ENCODE data around the gene CDSN.

DNA sequence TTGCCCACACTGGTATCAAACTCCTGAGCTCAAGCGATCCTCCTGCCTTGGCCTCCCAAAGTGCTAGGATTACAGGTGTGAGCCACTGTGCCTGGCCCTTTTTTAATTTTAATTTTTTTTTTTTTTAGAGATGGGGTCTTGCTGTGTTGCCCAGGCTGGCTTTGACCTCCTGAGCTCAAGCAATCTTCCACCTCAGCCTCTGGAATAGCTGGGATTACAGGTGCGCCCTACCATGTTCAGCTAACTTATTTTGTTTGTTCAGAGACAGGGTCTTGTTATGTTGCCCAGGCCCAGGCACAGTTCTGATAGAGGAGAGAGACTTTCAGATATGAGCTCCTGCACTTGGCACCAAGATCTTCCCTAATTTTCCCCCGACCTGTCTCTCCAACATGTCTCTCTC lies 10.5 kb upstream of the CDSN start:
- TF ChIP-seq, protein P1, sequence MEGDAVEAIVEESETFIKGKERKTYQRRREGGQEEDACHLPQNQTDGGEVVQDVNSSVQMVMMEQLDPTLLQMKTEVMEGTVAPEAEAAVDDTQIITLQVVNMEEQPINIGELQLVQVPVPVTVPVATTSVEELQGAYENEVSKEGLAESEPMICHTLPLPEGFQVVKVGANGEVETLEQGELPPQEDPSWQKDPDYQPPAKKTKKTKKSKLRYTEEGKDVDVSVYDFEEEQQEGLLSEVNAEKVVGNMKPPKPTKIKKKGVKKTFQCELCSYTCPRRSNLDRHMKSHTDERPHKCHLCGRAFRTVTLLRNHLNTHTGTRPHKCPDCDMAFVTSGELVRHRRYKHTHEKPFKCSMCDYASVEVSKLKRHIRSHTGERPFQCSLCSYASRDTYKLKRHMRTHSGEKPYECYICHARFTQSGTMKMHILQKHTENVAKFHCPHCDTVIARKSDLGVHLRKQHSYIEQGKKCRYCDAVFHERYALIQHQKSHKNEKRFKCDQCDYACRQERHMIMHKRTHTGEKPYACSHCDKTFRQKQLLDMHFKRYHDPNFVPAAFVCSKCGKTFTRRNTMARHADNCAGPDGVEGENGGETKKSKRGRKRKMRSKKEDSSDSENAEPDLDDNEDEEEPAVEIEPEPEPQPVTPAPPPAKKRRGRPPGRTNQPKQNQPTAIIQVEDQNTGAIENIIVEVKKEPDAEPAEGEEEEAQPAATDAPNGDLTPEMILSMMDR (IDR thresholded peaks at IDR 0.05 in 8 of 11, conservative IDR thresholded peaks at IDR 0.05 in 3 of 11), result no peak
- no peak for TF ChIP-seq POLR2AphosphoS5 (IDR thresholded peaks at IDR 0.05)
